GM18519 (cell line): ENCODE measurements around the gene PTPRU.

Source experiments
- ATAC-seq: cut with Tn5 transposase; IDR thresholded peaks from one replicate; pipeline ENCODE4 v1.9.1; 2021; ENCODE audit warnings: mild to moderate bottlenecking, moderate library complexity; ENCODE audit not compliant: unreplicated experiment, low FRiP score

Gene PTPRU

DNA sequence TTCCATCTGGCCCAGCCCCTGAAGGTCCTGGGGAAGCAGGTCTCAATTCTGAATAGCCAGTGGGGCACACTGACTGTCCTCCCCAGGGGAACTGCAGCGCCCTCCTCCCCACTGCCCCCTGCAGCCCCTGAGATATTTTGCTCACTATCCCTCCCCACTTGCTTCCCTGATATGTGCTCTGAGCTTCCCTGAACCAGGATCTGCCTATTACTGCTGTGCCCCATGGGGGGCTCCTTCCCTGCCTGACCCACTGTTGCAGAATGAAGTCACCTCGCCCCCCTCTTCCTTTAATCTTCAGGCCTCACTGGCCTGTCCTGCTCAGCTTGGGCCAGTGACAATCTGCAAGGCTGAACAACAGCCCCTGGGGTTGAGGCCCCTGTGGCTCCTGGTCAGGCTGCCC lies 89.8 kb downstream of the PTPRU start:
- ATAC-seq = no peak

GRCh38 chr1:29327223-29327935 lies 91.1 kb downstream of the PTPRU start:
- ATAC-seq = no peak

DNA sequence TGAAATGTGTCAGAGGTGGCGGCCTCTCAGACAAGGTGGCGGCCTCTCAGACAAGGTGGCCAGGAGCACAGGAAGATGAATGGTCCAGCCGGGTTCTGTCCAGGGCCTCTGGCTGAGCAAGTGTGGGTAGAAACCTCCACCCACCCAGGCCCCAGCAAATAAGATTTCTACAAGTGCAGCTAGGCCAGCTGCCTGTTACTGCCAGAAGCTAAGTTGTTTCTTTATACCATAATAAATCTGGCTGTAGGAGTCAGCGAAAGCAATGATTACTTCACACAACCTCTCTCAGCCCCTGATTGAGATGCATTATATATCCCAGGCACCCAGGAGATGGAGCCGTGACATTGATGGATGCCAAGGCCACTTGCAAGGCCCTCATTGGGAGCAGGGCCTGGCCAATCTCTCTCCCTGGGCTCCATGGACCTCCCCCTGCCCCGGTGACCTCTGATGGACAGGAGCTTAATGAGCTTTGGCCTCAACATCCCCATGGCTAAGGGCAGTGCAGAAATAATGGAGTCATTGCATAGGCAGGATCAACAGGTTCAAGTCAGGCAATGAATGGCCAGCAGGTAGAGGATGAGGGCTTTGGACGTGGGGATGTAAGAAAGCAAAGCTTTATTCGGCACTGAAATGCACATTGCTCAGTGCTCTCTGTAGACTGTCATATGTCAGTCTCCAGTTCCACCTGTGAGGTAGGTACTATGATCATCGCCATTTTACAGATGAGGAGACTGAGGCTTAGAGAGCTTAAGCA lies 92.9 kb downstream of the PTPRU start:
- ATAC-seq = no peak

DNA sequence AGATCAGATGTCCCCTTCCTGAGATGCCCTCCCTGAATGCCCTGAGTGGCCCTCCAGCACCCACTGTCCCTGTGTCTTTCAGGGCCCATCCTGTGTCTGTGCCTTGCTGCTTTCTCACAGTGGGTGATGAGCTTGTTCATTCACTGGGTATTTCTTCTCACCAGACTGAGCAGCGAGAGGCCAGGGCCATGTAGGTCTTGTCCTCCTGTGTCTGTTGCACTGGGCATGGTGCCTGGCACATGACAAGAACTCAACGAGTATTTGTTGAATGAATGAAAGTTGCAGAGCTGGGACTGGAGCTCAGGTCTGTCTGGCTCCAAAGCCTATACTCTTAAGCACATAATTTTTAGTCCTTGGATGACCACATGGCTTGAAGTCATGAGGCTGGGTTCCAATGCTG lies 93.8 kb downstream of the PTPRU start:
- no peak for ATAC-seq

DNA sequence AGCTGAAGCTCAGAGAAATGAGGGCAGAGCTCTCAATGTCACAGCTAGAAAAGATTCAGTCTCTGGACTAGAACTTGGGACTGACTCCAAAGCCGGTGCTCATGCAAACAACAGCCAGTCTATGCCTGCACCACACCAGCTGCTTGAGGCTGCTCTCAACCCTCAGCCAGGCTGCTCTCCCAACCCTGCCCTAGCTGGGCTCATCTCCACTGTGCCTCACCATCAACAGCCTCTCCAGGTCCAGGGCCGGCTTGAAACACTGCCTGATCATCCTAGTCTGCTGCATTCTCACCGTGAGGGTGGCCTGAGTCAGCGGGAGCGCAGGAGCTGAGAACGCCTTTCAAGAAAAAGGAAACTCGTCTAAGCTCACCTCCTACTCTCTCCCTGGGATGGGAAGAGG lies 94.5 kb downstream of the PTPRU start:
- ATAC-seq = no peak

DNA sequence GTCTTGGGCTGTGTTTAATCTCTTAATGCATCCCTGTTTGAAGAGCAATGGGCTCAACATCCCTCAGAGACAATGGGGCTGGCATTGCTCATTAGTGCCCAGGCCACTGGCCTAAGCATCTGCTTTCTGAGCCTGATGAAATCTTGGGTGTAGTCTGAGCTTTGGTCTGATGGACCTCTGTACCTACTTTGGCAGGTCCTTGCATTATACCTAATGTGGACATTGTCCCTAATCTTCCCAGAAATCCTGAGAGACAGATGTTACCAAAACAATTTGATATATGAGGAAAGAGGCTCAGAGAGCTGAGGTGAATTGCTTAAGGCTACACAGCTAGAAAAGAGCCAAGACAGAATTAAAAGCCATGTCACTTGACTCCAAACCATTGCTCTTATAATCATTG lies 95.0 kb downstream of the PTPRU start:
- no peak for ATAC-seq

DNA sequence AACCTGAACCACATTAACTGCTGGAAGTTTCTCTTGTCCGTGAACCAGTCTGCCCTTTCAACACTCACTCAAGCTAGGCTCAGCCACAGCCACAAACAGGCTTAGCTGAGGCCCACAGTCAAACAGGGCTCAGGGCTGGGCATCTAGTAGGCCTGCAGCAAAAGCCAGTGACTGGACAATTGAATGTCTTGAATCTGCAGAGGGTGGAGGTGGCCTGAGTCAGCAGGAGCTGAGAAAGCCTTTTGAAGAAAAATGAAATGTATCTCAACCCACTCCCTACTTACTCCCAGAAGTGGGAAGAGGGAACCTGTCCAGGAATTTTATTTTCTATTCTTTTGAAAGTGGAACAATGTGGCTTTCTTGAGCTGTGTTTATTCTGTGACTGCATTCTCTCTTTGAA lies 95.4 kb downstream of the PTPRU start:
- ATAC-seq = no peak

- no peak for ATAC-seq
Measured at GRCh38 chr1:29332204-29332603, 95.9 kb downstream of the PTPRU start.

GRCh38 chr1:29333008-29333407 lies 96.7 kb downstream of the PTPRU start:
- ATAC-seq = no peak

DNA sequence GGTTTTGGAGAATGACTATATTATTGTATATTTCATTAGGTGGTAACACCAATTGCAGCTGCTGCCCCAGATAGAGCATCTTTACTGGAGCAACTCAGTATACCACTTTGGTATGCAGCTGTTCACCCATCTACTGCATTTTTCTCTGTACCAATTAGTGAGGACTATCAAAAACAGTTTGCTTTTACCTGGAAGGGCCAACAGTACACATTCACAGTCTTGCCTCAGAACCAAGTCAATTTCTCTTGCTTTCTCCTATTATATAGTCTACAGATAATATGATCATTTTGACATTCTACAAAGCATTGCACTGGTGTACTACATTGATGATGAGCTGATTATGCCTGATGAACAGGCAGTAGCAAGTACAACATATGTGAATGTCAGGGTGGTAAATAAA lies 99.3 kb downstream of the PTPRU start:
- ATAC-seq = no peak

DNA sequence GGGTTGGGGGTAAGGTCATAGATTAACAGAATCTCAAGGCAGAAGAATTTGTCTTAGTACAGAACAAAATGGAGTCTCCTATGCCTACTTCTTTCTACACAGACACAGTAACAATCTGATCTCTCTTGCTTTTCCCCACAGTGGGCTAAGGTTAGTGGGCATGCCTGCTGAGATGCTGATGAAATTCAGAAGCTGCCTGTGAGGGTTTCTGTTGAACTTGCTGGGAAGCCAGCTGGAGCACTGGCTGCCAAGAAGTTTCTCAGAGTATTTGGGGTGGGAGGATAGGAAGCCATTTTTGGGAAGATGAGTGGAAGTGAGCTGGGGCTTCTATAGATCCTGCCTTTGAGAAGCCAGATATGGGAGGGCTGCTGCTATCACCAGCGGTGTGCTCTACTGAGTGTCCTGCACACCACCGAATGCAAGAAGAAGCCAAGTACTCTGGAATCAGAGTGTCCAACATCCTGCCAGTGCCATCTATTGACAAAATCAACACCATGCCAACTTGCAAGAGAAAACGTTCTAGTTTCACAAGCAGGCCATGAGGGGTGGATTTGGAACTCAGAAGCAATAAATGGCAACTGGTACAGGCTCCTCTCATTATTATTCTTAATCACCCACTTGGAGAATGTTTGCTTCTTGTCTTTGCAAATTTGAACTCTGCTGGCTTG lies 102.7 kb downstream of the PTPRU start:
- ATAC-seq = no peak

GRCh38 chr1:29341936-29342335 lies 105.6 kb downstream of the PTPRU start:
- no peak for ATAC-seq

DNA sequence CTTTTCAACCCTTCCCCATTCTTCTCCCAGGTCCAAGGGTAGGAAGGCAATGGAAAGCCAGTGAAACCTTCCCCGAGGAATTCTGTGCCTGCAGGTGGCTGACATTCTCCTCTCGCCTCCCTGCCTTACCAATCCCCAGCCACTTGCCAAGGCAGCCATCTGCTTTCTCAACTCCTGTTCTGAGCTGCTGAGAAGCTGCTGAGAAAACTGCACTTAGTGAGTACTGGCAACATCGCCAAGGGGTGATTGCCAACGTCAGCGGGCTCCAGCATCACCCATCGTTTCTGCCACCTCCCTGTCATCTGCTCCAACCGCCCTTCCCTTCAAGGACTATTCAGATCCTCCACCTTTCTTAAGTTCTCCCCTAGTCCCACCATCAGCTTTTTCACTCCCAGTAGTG lies 106.0 kb downstream of the PTPRU start:
- ATAC-seq = no peak

- ATAC-seq = no peak
Measured at GRCh38 chr1:29342983-29343382, 106.7 kb downstream of the PTPRU start.

GRCh38 chr1:29343476-29343875 lies 107.2 kb downstream of the PTPRU start:
- ATAC-seq = no peak

- ATAC-seq = no peak
Measured at GRCh38 chr1:29343908-29344307, 107.6 kb downstream of the PTPRU start.

- no peak for ATAC-seq
Measured at GRCh38 chr1:29344336-29344735, 108.0 kb downstream of the PTPRU start.

GRCh38 chr1:29346576-29346975 lies 110.3 kb downstream of the PTPRU start:
- ATAC-seq = no peak

DNA sequence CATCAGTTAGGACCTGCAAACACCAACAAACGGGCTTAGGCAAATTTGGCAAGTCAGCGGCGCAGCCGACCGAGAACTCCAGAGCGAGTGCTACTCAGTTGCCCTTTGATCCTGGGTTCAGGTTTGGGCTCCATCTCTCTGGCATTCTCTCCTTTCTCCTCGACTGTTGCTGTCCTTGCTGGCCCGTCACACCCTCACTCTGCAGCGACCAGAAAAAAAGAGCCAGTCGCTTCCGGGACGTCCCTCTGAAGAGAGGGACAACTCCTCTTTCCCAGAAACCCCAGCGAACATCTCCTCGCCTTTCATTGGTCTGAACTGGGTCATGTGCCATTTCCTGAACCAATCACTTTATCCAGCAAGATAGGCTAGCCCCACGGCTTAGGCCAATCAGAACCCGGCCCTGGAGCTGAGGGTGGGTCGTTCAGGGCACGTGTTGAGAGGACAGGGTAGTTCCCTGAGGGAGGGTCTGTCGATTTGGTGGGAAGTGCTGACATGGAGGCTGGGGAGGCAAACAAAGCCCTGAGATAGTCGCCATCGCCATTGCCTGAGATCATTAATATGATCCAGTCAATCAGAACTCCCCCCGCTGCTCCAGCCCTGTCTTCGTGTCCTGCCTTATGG lies 113.7 kb downstream of the PTPRU start:
- ATAC-seq = no peak

DNA sequence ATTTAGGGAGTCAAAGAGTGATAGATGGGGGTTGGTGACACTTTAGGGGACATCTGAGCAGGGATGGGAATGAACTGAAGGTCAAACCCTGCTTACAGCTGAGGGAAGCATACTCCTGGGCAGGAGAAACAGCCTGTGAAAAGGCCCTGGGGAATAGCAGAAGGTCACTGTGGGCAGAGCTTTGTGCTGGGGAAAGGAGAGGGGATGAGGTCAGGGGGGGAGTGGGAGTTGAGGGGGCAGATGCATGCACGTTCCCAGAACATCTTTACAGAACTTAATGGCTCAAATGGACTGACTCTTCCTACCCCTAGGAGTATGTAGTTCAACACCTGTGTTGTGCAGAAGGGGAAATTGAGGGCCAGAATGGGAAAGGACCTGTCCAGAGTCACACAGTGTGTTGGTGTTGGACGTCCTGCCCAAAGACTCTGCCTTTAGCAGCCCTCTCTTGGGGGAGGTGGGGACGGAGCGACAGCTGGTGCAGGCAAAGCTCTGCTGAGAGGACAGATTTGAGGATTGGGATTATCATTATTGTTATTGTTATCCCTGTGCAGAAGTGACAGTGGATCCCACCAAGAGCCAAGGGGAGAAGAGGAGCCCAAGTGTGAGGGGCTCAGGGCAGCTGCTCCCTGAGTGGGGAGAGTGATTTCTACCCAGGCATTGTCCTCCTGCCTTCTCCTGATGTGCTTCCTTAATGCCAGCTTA lies 116.5 kb downstream of the PTPRU start:
- no peak for ATAC-seq
